AG04450 (cell line): ENCODE results near the gene DHODH. TPM values are rescaled to one million over a fixed set of nuclear protein-coding genes. Genes with fewer than 3 reads are reported as not detected.
"Not testable (repeated sequence)": the region's sequence is repeated elsewhere in the genome, so short reads cannot be mapped to it uniquely, and the experiment has no call there.

Experiments used
- CTCF ChIA-PET: fragments of 300-600, 350-600 bp; formaldehyde crosslinking; extraction: SDS; loops from one replicate; lab custom pipeline; 2022; ENCODE audit warnings: antibody characterized with exemption, inconsistent platforms; lab: Charles Lee
- POLR2A ChIA-PET: fragments of 350-600 bp; formaldehyde crosslinking; extraction: SDS; loops from one replicate; lab custom pipeline; 2021; ENCODE audit warnings: antibody characterized with exemption, inconsistent platforms; lab: Yijun Ruan, JAX
- DNase-seq: peaks from one replicate; pipeline ENCODE4 v3.0.0-alpha.2; 2011; ENCODE audit warnings: low read depth, low spot score
- H3K27ac ChIP-seq: one replicate; pipeline ENCODE4 v1.5.1; 2012; ENCODE audit warnings: low read depth, low read length, control low read depth
- H3K27me3 ChIP-seq: one replicate; pipeline ENCODE4 v1.6.0; 2012; ENCODE audit warnings: low read length; ENCODE audit not compliant: control insufficient read depth, insufficient read depth
- H3K4me3 ChIP-seq: 2 replicates; pipeline ENCODE4 v1.5.1; 2011; ENCODE audit warnings: mild to moderate bottlenecking, low read depth, low read length, control low read depth
- H3K9me3 ChIP-seq: 2 replicates; pipeline ENCODE4 v1.5.1; 2012; ENCODE audit warnings: low read length; ENCODE audit not compliant: control insufficient read depth, insufficient read depth
- polyA plus RNA-seq: library from polyadenylated mRNA; depleted of rRNA; stranded (reverse); fragments of >200 nt; gene quantifications from 2 replicates; pipeline ENCODE4 v1.2.3, GENCODE V29; 2011
- TF ChIP-seq, protein P1 (sequence below): IDR thresholded peaks from 2 replicates; pipeline ENCODE4 v1.5.1; 2011; ENCODE audit warnings: low read depth, low read length, control low read depth, inconsistent platforms

DHODH gene
- polyA plus RNA-seq, 1 experiment, result 3.6 TPM

DNA sequence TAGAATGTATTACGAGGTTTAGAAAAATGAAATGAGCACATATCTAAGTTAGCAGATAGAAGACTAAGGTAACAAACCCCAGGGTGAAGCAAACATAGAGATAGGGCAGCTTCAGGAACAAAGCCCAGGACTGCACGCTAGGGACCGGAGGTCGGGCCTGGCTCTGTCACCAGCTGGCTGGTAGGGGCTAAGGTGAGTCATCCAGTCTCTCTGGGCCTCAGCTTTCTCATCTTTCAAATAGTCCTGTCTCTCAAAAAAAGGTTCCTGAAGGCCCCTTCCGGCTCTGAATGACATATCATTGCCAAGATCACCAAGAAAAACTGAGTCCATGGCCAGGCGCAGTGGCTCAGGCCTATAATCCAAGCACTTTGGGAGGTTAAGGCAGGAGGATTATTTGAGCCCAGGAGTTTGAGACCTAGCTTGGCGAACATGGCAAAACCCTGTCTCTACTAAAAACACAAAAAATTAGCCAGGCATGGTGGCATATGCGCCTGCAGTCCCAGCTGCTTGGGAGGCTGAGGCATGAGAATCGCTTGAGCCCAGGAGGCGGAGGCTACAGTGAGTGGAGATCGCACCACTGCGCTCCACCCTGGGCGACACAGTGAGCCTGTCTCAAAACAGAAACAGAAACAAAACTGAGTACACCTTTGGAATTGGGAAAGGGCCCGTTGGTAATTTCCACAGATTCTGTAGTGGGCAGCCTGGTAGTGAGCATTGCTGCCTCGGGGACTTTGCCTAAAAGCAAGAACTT is 34.3 kb upstream of the DHODH start:
- H3K4me3 ChIP-seq, result no peak overlapping the region
- CTCF ChIA-PET, result interaction anchor here (6.5 kb wide), 1 partner anchor 13 kb away, joined by 26 read pairs; no protein-coding TSS in a partner anchor
- POLR2A ChIA-PET, result no interaction called here

DNA sequence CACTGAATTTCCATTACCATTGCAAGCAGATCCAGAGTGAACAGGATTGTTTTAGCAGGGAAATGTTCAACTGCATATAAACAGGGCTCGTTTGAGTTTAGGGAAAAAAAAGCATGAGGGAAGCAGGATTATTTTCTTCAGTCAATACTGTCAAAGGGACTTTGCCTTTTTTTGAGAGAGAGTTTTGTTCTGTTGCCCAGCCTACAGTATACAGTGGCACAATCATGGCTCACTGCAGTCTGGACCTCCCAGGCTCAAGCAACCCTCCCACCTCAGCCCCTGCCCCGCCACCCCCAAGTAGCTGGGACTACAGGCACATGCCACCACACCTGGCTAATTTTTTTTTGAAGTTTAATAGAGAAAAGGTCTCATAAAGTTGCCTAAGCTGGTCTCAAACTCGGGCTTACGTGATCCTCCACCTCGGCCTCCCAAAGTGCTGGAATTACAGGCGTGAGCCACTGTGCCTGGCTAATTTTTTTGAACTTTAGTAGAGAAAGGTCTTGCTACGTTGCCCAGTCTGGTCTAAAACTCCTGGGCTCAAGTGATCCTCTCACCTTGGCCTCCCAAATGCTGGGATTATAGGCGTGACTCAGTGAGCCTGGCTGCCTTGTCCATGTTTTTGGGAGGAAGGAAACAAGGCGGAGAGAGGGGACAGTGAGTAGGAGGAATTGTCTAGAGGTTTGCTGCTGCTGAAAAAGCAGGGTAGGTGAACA is 23.1 kb upstream of the DHODH start:
- TF ChIP-seq, protein P1, sequence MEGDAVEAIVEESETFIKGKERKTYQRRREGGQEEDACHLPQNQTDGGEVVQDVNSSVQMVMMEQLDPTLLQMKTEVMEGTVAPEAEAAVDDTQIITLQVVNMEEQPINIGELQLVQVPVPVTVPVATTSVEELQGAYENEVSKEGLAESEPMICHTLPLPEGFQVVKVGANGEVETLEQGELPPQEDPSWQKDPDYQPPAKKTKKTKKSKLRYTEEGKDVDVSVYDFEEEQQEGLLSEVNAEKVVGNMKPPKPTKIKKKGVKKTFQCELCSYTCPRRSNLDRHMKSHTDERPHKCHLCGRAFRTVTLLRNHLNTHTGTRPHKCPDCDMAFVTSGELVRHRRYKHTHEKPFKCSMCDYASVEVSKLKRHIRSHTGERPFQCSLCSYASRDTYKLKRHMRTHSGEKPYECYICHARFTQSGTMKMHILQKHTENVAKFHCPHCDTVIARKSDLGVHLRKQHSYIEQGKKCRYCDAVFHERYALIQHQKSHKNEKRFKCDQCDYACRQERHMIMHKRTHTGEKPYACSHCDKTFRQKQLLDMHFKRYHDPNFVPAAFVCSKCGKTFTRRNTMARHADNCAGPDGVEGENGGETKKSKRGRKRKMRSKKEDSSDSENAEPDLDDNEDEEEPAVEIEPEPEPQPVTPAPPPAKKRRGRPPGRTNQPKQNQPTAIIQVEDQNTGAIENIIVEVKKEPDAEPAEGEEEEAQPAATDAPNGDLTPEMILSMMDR, result no peak
- no peak overlapping the region for H3K27ac ChIP-seq
- H3K9me3 ChIP-seq, result no peaks in the 10 kb centered on the region
- no peak overlapping the region for H3K4me3 ChIP-seq
- ChIA-PET POLR2A (no interaction called here), CTCF (no interaction called here)
- no peak for DNase-seq
- H3K27me3 ChIP-seq, result peaks cover 9% of the 10 kb centered on the region

More for the DNA sequence above, 34.3 kb upstream of the DHODH start:
- Histone ChIP-seq H3K27me3 (peaks cover 2% of the 10 kb centered on the region), H3K9me3 (no peaks in the 10 kb centered on the region), H3K27ac (no peak overlapping the region)
- TF ChIP-seq, protein P1, result no peak
- no peak for DNase-seq

DNA sequence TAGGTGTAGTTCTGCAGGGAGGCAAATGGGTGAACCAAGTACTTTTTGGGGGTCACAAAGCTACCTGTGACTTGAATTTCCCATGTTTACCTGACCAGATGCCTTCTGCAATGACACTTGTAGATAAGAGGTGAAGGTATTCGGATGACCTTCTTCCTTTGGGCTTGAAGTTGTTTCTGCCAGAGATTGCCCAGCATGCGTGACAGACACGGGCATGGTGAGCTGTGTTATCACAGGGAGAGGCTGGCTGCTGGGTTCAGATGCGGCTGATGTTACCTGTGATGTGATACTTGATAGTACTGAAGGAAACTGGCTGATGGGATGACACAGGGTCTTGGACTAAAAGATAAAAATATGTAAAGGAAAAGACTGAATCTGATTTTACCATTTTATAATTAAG is 22.4 kb upstream of the DHODH start:
- no peak for DNase-seq
- peaks cover 11% of the 10 kb centered on the region for H3K27me3 ChIP-seq
- ChIA-PET CTCF (no interaction called here), POLR2A (no interaction called here)
- no peaks in the 10 kb centered on the region for H3K9me3 ChIP-seq
- no peak overlapping the region for H3K27ac ChIP-seq
- H3K4me3 ChIP-seq, result no peak overlapping the region
- TF ChIP-seq, protein P1, result no peak

DNA sequence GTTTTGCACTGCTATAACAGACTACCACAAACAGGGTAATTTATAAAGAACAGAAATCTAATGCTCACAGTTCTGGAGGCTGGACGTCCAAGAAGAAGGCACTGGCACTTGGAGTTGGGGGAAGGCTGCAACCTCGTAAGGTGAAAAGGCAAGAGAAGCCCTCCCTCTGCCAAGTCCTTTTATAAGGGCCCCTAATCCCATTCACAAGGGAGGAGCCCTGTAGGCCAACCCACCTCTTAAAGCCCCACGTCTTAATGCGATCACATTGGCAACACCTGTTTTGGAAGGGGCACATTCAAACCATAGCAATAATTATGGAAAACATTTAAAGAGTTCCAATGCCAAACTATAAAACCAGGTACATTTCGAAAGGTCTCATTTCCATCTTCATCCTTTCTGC is 13.5 kb upstream of the DHODH start:
- no peak for DNase-seq
- Histone ChIP-seq H3K27me3 (peaks cover 4% of the 10 kb centered on the region), H3K4me3 (no peak overlapping the region), H3K27ac (no peak overlapping the region), H3K9me3 (no peaks in the 10 kb centered on the region)
- ChIA-PET POLR2A (no interaction called here), CTCF (no interaction called here)
- TF ChIP-seq, protein P1, result no peak

DNA sequence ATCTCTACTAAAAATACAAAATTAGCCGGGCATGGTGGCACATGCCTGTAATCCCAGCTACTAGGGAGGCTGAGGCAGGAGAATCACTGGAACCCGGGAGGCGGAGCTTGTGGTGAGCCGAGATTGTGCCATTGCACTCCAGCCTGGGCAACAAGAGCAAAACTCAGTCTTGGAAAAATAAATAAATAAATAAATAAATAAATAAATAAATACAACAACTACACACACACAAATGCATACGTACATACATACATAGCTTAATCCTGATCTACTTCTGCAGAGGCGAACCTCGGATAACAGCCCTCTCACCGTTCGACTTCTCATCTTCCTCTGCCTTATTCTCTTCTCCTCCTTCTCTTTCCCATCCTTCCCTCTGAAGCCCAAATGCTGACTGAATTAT is 11.0 kb upstream of the DHODH start:
- POLR2A ChIA-PET, CTCF ChIA-PET, H3K27ac ChIP-seq, H3K4me3 ChIP-seq, H3K27me3 ChIP-seq, H3K9me3 ChIP-seq, DNase-seq: not testable (repeated sequence)
